B cell (primary cell): ENCODE results near the gene TPP1.

ENCODE experiments used
- CTCF ChIP-seq: fragments of 200-600 bp; IDR thresholded peaks from one replicate; pipeline ENCODE4 v1.8.0; 2022; ENCODE audit warnings: antibody characterized with exemption, mild to moderate bottlenecking
- EZH2 ChIP-seq: IDR thresholded peaks from 2 replicates; pipeline ENCODE4 v1.6.1; 2012; ENCODE audit warnings: borderline replicate concordance, low read depth, mild to moderate bottlenecking, moderate library complexity, low read length; ENCODE audit not compliant: insufficient read depth, poor library complexity, severe bottlenecking

- TF ChIP-seq CTCF (no peak), EZH2 (no peak)
These were observed 34.7 kb downstream of the TPP1 start for GRCh38 chr11:6584528-6584927.
